A673 (cell line): Measurements from ENCODE around the gene HAUS1.

Experiments
- EZH2 ChIP-seq: fragments of 200-600 bp; sonication (generic); IDR thresholded peaks from 2 replicates; pipeline ENCODE4 v1.6.1; 2017; ENCODE audit warnings: borderline replicate concordance, low read depth, mild to moderate bottlenecking, mixed read lengths, antibody characterized with exemption, low read length; ENCODE audit not compliant: poor library complexity, severe bottlenecking
- TF ChIP-seq, protein P1 (sequence below): fragments of 300-800, 200-600 bp; sonication (generic); conservative IDR thresholded peaks from 2 replicates; pipeline ENCODE4 v1.5.1; 2017; ENCODE audit warnings: low read depth, mild to moderate bottlenecking, antibody characterized with exemption, low read length, moderate library complexity, mixed read lengths

DNA sequence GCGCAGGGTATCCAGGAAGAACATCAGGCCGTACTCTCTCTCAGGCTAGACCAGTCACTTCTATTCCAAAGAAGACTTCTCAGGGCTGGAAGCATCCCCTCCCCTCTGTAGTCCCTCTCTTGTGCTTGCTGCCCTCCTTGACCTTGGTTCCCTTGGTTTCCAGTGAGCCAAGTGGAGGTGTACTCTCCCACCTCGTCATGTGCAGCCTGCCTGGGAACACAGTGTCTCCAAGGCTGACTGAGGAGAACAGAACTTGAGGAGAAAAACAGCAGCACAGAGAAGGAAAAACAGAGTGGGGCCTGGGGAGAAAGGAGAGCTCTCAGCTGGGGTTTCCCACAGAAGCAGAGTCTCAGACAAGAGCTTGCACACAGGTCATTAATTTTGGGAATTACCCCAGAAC is 52.7 kb downstream of the HAUS1 start:
- no peak for TF ChIP-seq EZH2
- TF ChIP-seq, protein P1, sequence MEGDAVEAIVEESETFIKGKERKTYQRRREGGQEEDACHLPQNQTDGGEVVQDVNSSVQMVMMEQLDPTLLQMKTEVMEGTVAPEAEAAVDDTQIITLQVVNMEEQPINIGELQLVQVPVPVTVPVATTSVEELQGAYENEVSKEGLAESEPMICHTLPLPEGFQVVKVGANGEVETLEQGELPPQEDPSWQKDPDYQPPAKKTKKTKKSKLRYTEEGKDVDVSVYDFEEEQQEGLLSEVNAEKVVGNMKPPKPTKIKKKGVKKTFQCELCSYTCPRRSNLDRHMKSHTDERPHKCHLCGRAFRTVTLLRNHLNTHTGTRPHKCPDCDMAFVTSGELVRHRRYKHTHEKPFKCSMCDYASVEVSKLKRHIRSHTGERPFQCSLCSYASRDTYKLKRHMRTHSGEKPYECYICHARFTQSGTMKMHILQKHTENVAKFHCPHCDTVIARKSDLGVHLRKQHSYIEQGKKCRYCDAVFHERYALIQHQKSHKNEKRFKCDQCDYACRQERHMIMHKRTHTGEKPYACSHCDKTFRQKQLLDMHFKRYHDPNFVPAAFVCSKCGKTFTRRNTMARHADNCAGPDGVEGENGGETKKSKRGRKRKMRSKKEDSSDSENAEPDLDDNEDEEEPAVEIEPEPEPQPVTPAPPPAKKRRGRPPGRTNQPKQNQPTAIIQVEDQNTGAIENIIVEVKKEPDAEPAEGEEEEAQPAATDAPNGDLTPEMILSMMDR, result no peak
